OCI-LY7 (cell line): ENCODE results near the gene PCDHGA5. TPM values are rescaled to one million over a fixed set of nuclear protein-coding genes. Genes with fewer than 3 reads are reported as not detected.

Source experiments
- BruUV-seq: library from RNA; stranded (reverse); fragments of 400-500 nt; replicated peaks from 2 replicates; lab custom pipeline; 2021; lab: Mats Ljungman, UMichigan
- CTCF ChIA-PET: fragments of 300-600 bp; sonication (Branson Sonifier 250); formaldehyde crosslinking; loops from one replicate; lab custom pipeline; 2022; ENCODE audit warnings: antibody characterized with exemption; ENCODE audit not compliant: unreplicated experiment; lab: Charles Lee
- POLR2A ChIA-PET: fragments of 300-600 bp; sonication (Branson Sonifier 250); formaldehyde crosslinking; loops from one replicate; lab custom pipeline; 2022; ENCODE audit warnings: antibody characterized with exemption; lab: Charles Lee
- DNase-seq: peaks from one replicate; pipeline ENCODE4 v3.0.0-alpha.2; 2015; ENCODE audit warnings: low spot score
- H2AFZ ChIP-seq: fragments of 200-600 bp; sonication (generic), shearing (Covaris generic); 2 replicates; pipeline ENCODE4 v1.6.1; 2014; ENCODE audit warnings: mild to moderate bottlenecking, antibody characterized with exemption, low read length, moderate library complexity
- H3K27ac ChIP-seq: fragments of 200-600 bp; sonication (generic); 2 replicates; pipeline ENCODE4 v1.5.1; 2014; ENCODE audit warnings: mixed run types, low read depth, mild to moderate bottlenecking, moderate library complexity, low read length, inconsistent platforms; ENCODE audit not compliant: poor library complexity, severe bottlenecking
- H3K36me3 ChIP-seq: fragments of 200-600 bp; sonication (generic); 2 replicates; pipeline ENCODE4 v1.6.1; 2014; ENCODE audit warnings: mild to moderate bottlenecking, antibody characterized with exemption, low read length, moderate library complexity, mixed read lengths; ENCODE audit not compliant: insufficient read depth
- H3K4me1 ChIP-seq: fragments of 200-600 bp; sonication (generic); 2 replicates; pipeline ENCODE4 v1.5.1; 2014; ENCODE audit warnings: mild to moderate bottlenecking, low read length; ENCODE audit not compliant: insufficient read depth, poor library complexity, severe bottlenecking
- H3K4me2 ChIP-seq: fragments of 200-600 bp; sonication (generic); 2 replicates; pipeline ENCODE4 v1.6.1; 2014; ENCODE audit warnings: mild to moderate bottlenecking, low read length
- H3K4me3 ChIP-seq: fragments of 200-600 bp; sonication (generic); 2 replicates; pipeline ENCODE4 v1.5.1; 2014; ENCODE audit warnings: mild to moderate bottlenecking, low read depth, low read length; ENCODE audit not compliant: poor library complexity, severe bottlenecking
- H3K79me2 ChIP-seq: fragments of 200-600 bp; sonication (generic); 2 replicates; pipeline ENCODE4 v1.6.1; 2016; ENCODE audit warnings: low read depth, mild to moderate bottlenecking, low read length, moderate library complexity, mixed read lengths; ENCODE audit not compliant: insufficient read depth
- H3K9me2 ChIP-seq: fragments of 200-600 bp; sonication (generic); 2 replicates; pipeline ENCODE4 v1.6.1; 2016; ENCODE audit warnings: mild to moderate bottlenecking, low read length, mixed read lengths; ENCODE audit not compliant: insufficient read depth
- H3K9me3 ChIP-seq: fragments of 200-600 bp; sonication (generic); 2 replicates; pipeline ENCODE4 v1.6.1; 2014; ENCODE audit warnings: mild to moderate bottlenecking, mixed run types, low read length, mixed read lengths
- H4K20me1 ChIP-seq: fragments of 200-600 bp; sonication (generic); 2 replicates; pipeline ENCODE4 v1.6.1; 2014; ENCODE audit warnings: mild to moderate bottlenecking, antibody characterized with exemption, low read length, moderate library complexity, mixed read lengths; ENCODE audit not compliant: insufficient read depth
- EZH2phosphoT487 ChIP-seq: fragments of 200-600 bp; sonication (generic); IDR thresholded peaks from 2 replicates; pipeline ENCODE4 v1.6.1; 2018; ENCODE audit warnings: low read depth, borderline replicate concordance, mild to moderate bottlenecking, mixed run types, antibody characterized with exemption, low read length, moderate library complexity, mixed read lengths
- intact Hi-C: fragments of 100-400 bp; cut with micrococcal nuclease; formaldehyde crosslinking; loops from one replicate; pipeline ENCODE4 v1.10.0; 2022; ENCODE audit not compliant: unreplicated experiment
- total RNA-seq, 2 experiments: library from RNA; depleted of rRNA in 1 of 2; stranded (reverse); fragments of >200 nt in 1 of 2; shearing (Covaris generic) in 1 of 2; gene quantifications; 2 replicates each; pipeline ENCODE4 v1.2.3, GENCODE V29; 2014 to 2022
- TF ChIP-seq, protein P1 (sequence below): fragments of 200-600 bp; sonication (generic); conservative IDR thresholded peaks from 2 replicates; pipeline ENCODE4 v1.5.1; 2014; ENCODE audit warnings: mild to moderate bottlenecking, antibody characterized with exemption, low read length, moderate library complexity, mixed read lengths

The PCDHGA5 gene
- total RNA-seq, 2 experiments from 2014 or later = 4.9 to 5.2 TPM

DNA sequence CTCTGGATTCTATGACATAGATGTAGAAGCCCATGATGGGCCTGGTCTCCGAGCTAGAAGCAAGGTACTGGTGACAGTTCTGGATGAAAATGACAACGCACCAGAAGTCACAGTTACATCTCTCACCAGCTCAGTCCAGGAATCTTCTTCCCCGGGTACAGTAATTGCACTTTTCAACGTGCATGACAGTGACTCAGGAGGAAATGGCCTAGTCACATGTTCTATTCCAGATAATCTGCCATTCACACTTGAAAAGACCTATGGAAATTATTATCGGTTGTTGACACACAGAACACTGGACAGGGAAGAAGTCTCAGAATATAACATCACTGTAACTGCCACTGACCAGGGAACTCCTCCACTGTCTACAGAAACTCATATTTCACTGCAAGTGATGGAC lies 7.8 kb upstream of the PCDHGA5 start:
- TF ChIP-seq EZH2phosphoT487 = no peak
- TF ChIP-seq, protein P1, sequence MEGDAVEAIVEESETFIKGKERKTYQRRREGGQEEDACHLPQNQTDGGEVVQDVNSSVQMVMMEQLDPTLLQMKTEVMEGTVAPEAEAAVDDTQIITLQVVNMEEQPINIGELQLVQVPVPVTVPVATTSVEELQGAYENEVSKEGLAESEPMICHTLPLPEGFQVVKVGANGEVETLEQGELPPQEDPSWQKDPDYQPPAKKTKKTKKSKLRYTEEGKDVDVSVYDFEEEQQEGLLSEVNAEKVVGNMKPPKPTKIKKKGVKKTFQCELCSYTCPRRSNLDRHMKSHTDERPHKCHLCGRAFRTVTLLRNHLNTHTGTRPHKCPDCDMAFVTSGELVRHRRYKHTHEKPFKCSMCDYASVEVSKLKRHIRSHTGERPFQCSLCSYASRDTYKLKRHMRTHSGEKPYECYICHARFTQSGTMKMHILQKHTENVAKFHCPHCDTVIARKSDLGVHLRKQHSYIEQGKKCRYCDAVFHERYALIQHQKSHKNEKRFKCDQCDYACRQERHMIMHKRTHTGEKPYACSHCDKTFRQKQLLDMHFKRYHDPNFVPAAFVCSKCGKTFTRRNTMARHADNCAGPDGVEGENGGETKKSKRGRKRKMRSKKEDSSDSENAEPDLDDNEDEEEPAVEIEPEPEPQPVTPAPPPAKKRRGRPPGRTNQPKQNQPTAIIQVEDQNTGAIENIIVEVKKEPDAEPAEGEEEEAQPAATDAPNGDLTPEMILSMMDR = no peak
- intact Hi-C loops = loop anchor here (5.0 to 10.0 kb wide), 2 partner anchors 56 to 161 kb away; partner anchors contain the start of genes PCDHB10, PCDHB11 and PCDHGA10
- H3K4me1 ChIP-seq = peaks cover 19% of the 10 kb centered on the region

DNA sequence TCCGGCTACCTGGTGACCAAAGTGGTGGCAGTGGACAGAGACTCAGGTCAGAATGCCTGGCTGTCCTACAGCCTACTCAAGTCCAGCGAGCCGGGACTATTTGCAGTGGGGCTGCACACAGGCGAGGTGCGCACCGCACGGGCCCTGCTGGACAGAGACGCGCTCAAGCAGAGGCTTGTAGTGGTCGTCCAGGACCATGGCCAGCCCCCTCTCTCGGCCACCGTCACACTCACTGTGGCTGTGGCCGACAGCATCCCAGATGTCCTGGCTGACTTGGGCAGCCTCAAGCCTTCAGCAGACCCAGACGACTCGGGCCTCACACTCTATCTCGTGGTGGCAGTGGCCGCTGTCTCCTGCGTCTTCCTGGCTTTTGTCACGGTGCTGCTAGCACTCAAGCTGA lies 7.0 kb upstream of the PCDHGA5 start:
- CTCF ChIA-PET = no interaction called here
- Histone ChIP-seq H3K79me2 (peaks cover 7% of the 10 kb centered on the region; the same call in 1 of the 2 replicates), H3K36me3 (no peaks in the 10 kb centered on the region; the same call in 1 of the 2 replicates), H3K27ac (no peak overlapping the region), H3K9me2 (no peaks in the 10 kb centered on the region), H4K20me1 (no peaks in the 10 kb centered on the region), H2AFZ (no peak overlapping the region), H3K9me3 (no peaks in the 10 kb centered on the region; the same call in 1 of the 2 replicates), H3K4me2 (no peak overlapping the region), H3K4me1 (peaks cover 25% of the 10 kb centered on the region), H3K4me3 (no peak overlapping the region)
- POLR2A ChIA-PET = no interaction called here
- no TSS peak for BruUV-seq
- intact Hi-C loops = loop anchor here (5.0 to 10.0 kb wide), 2 partner anchors 55 to 162 kb away; partner anchors contain the start of genes PCDHB10, PCDHB11 and PCDHGA10
- no peak for DNase-seq
- TF ChIP-seq EZH2phosphoT487 = no peak
- TF ChIP-seq, protein P1 = no peak

More for the DNA sequence above, 7.8 kb upstream of the PCDHGA5 start:
- no peaks in the 10 kb centered on the region for H4K20me1 ChIP-seq
- no peak overlapping the region for H3K4me2 ChIP-seq
- ChIA-PET POLR2A (interaction anchor here (0.5 kb wide), 1 partner anchor 185 kb away, joined by 3 read pairs; no protein-coding TSS in a partner anchor), CTCF (interaction anchor here (1.1 to 1.4 kb wide), 2 partner anchors 37 to 208 kb away, joined by 3 read pairs; no protein-coding TSS in a partner anchor)
- H3K36me3 ChIP-seq = no peaks in the 10 kb centered on the region; the same call in 1 of the 2 replicates
- H2AFZ ChIP-seq = no peak overlapping the region
- H3K4me3 ChIP-seq = no peak overlapping the region
- DNase-seq = no peak
- H3K27ac ChIP-seq = no peak overlapping the region
- H3K9me2 ChIP-seq = no peaks in the 10 kb centered on the region
- H3K79me2 ChIP-seq = peaks cover 7% of the 10 kb centered on the region; the same call in 1 of the 2 replicates
- H3K9me3 ChIP-seq = no peaks in the 10 kb centered on the region; the same call in 1 of the 2 replicates
- BruUV-seq = no TSS peak
